Measurements from ENCODE around the gene COL9A2. TPM values are rescaled to one million over a fixed set of nuclear protein-coding genes. Genes with fewer than 3 reads are reported as not detected.

Gene COL9A2
- total and polyA plus RNA-seq, 2 donors (not counting 1 experiment from before 2014, with no cell fraction given) = 14.8 to 30.6 TPM

- Histone ChIP-seq H3K4me3 (ENCODE audit: control extremely low read depth in 1 of 5, extremely low read depth in 1 of 5, insufficient read depth in 1 of 5, low read depth in 2 of 5, low read length in 4 of 5) (no peak overlapping the region), H3K4me1 (ENCODE audit: control insufficient read depth in 2 of 2, insufficient read depth in 2 of 2, low read length in 2 of 2) (peaks cover 31 to 42% of the 10 kb centered on the region in 2 donors), H3K4me2 (replicated peaks; ENCODE audit: low read depth, low read length, poor library complexity, severe bottlenecking) (peak overlapping the region; percentile 64), H3K9me3 (ENCODE audit: control extremely low read depth in 1 of 3, control insufficient read depth in 2 of 3, insufficient read depth in 1 of 3, low read length in 2 of 3) (no peaks in the 10 kb centered on the region), H3K27ac (ENCODE audit: low read length in 2 of 2) (no peak overlapping the region), H3K79me2 (ENCODE audit: control insufficient read depth, insufficient read depth, low read length) (peaks cover 49% of the 10 kb centered on the region), H2AFZ (ENCODE audit: insufficient read depth, low read depth, low read length, poor library complexity, severe bottlenecking) (peak overlapping the region; percentile 76), H3K9ac (ENCODE audit: low read length) (no peak overlapping the region), H3K36me3 (replicated peaks in 1 of 2; ENCODE audit: control extremely low read depth in 1 of 2, control insufficient read depth in 1 of 2, extremely low read depth in 1 of 2, insufficient read depth in 2 of 2, low read length in 1 of 2) (no peaks in the 10 kb centered on the region), H3K27me3 (replicated peaks in 1 of 4; ENCODE audit: control extremely low read depth in 1 of 4, control insufficient read depth in 3 of 4, insufficient read depth in 4 of 4, low read length in 3 of 4) (no peaks in the 10 kb centered on the region), H4K20me1 (ENCODE audit: control insufficient read depth, insufficient read depth, low read length, poor library complexity, severe bottlenecking) (no peaks in the 10 kb centered on the region)
- H3K27ac Mint-ChIP-seq = peak overlapping the region; percentile 64
- no peak for TF ChIP-seq EZH2 (IDR thresholded peaks at IDR 0.05; ENCODE audit: borderline replicate concordance, insufficient read depth, low read depth, low read length, poor library complexity, severe bottlenecking)
- TF ChIP-seq CTCF (IDR thresholded peaks at IDR 0.05) = no peak
- CTCF ChIA-PET = interaction anchor here (0.7 to 11.4 kb wide), 53 partner anchors 9 to 526 kb away, joined by 3 to 304 read pairs (median 8); partner anchors contain the start of genes CAP1, COL9A2, RLF and SMAP2
- no peaks in the 10 kb centered on the region for H3K27me3 Mint-ChIP-seq
- peaks cover 46% of the 10 kb centered on the region for H3K4me1 Mint-ChIP-seq
- DNase-seq (no peak), ATAC-seq (ENCODE audit: low read depth) (no peak)
- peaks cover 4% of the 10 kb centered on the region for H3K9me3 Mint-ChIP-seq (ENCODE audit: insufficient read depth)
- POLR2A ChIA-PET = interaction anchor here (0.5 to 2.1 kb wide), 4 partner anchors 34 to 196 kb away, joined by 4 to 11 read pairs (median 6); partner anchors contain the start of gene SMAP2
- WGBS (ENCODE audit: insufficient coverage) = 76% methylated on average over 6 of the region's 6 CpGs
- intact Hi-C loops (cut with micrococcal nuclease) = loop anchor here (5.0 kb wide), 1 partner anchor 82 kb away; the partner anchor contains the start of gene ZMPSTE24
- no peak overlapping the region for H3K4me3 Mint-ChIP-seq
Measured at GRCh38 chr1:40339420-40340323, 22.6 kb upstream of the COL9A2 start.
